Fibroblast of skin of scalp (primary cell): ENCODE measurements around the gene DAPK1.

ENCODE experiments used
- DNase-seq: peaks from one replicate; pipeline ENCODE4 v3.0.0-alpha.2; 2013

The DAPK1 gene

DNA sequence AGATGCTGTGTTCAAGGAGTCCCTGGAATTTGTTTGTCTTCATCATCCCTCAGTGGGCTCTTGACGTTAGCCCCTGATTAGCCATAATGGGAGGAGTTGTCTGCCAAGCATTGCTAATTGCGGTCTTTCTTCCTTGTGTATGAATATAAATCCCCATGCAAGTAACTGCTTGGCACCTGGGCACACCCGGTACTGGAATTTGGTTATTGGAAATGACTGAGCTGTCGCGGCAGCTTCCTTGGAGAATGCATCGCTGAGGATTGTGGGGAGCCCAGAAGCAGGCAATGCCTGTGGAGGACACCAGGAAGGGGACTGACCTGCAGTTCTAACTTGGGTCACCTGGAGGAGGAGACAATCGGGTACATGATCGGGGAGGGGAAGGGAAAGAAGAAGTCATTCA, 174.9 kb downstream of the DAPK1 start:
- no peak for DNase-seq

DNA sequence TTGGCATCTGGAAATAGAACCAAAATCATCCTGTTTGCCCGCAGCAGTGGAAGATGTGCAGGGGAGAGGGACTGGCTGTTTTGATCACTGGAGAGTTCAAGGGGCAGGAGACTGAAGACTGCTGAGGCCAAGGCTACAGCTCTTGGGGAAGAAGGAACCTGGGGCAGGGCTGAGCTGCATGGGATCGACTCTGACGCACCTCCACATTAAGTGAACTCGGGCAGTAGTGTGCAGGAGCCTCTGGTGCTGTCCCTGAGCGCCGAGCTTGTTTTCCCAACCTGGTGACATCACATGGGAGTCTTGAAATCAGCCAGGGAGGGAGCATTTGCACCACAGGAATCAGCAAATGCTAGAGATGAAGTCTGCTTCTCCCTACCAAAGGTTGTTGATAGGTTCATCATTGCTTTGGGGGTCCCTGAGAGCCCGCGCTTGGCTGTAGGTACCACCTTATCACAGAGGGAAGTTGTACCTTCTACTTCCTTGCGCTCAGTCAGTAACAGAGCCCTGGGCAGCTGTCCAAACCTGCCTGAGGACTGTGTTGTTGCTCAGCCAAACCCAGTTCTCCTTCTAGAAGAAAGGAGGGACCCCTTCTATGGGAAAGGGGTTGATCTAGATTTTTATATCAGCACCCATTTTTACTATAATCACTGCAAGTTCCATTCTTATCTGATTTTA, 175.9 kb downstream of the DAPK1 start:
- no peak for DNase-seq

DNA sequence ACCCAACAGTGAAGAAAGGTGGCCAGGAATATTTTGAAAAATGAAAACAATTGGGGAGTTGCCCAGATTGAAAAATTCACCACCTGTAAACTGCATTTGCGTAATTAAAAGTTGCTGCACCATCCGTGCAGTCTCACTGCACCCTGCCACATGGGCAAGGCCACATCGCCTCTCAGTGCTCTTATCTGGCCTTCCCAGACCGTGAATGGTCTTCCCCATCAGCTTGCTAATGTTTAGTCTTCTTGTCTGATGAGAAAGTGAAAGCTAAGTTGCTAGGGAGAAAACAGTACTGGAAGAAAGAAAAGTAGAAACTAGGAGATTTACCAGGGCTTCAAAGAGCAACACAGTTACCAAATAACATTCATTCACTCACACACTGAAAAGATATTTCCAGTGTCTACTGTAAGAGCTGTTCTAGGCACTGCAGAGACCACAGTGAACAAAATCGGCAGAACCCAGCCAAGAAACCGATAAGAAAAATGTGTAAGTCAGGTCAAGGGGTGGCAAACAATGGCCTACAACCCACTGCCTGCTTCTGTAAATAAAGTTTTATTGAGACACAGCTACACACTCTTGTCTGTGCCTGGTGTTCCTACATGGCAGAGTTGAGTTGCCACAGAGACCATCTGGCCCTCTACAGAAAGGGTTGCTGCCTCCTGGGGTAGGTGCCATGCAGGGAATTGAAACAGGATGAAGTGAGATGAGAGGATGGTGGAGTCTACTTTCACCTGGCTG, 177.1 kb downstream of the DAPK1 start:
- DNase-seq = no peak

DNA sequence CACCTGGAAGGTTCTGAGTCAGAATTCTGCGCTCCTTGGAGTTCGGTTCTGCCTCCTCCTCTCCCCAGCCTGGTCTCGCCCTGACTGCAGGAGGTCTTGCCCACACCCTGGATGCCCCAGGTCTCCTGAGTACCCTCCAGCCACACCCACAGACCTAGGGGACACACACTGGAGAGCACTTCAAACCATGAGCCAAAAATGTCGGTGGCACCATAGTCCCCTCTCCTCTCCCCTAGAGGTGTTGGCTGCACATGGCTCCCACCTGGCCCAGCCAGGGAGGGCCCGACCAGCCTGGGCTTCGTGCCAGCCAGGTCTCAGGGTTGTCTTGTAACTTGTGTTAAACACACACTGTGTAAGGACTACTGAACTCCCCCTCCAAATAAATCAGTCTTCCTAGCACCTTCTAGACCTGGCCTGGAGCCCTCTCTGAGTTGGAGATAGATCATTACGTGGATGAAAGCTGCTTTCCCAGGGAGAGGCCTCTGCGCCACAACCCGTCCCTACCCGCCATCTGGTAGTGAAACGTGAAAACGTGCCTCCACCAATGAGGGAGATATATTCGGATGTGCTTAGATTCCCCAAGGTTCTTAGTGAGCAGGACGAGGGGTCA, 178.3 kb downstream of the DAPK1 start:
- no peak for DNase-seq

DNA sequence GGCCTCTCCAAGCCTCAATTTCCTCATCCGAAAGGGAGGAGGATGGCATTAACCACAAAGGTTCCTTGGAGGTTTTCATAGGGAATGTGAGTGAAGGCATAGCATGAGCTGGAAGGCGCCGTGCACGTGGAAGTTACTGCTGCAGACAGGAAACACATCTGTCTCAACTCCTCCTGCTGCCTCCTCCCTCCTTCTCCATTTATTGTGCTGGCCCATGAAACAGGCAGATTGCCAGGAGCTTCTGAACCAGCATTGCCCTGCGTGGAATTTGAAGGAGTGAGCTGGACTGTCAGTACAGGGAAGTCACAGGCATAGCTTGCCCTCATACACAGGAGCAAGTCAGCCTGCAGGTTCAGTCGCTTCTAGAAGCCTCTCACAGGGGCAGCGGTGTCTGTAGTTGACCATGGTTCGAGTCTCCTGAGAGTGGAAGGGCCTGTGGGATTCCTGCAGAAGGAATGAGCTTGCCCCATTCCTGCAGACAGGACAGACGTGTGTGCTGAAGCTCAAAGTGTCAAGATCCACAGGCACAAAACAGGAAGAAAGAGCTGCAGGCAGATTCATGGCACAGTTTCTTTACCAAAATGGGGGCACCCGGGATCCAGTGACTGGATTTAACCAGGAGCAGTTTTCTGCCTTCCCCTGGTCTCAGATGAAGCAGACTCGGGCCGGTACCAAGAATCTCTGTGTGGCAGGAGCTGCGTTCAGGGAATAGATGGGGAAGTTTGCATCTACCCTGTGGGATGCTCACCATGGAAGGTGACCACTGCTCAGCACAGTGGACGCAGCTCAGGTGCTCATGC, 179.5 kb downstream of the DAPK1 start:
- peak; percentile 4 for DNase-seq

DNA sequence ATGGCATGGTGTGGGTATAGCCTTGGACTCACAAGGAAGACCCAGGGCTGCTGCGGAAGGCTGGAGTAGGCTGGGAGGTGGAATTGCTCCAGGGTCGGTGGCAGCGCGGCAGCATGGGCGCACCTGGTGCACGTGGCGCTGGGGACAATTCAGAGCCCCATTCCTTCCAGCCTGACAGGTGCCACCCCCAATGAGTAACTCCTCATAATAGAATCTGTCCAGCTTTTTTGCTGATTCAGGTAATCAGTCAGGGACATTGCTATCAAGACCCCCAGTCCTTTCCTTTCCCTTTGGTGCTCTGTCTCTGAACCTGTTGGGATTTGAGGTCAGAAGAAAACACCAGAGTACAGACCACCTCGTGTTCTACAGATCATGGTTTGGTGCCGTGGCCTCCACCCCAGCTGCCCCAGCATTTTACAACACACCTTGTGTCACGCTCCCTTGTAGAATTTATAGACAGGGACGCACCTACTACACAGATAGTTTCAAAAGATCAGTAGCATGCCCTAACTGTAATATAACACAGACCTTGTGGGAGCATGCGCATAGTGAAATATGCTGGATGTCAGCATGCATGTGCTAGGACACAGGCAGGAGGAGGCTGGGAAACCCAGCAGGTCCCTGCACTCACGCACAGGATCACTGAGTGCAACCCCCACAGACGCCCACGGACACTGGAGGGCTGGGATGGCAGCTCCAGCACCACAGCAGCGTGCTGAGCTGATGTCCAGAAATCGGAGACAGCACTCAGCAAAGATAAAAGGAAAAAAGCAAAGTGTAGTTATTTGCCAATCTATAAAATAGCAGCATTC, 180.3 kb downstream of the DAPK1 start:
- no peak for DNase-seq

DNA sequence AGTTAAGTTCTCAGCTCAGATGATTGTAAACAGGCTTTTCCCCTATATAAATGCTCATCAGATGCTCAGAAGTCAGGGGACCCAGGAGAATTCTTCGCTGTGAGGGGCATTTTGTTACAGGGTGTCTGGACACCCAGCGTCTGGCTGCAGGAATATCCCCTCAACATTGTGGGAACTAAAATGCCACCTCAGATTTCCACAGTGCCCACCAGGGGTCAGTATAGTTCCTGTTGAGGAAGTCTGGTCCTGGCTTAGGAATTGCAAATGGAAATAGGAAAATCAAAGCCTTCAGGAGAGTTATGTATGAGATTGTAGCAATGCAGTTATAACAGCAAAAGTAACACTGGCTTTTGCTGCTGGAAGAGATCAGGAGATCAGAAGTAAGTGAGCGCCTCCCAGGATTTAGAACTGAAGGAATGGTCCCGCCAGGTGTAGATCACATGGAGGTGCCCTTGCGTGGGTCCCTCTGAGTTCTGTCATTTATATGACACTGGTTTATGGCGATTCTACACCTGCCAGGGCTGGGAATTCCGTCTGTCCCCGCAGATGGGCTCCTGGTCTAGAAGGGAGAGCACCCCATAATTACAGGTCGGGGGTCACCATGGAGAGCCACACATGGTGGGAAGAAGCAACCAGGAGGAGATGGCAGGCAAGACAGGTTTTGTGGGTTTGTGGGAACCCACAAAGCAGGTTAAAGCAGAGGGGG, 181.1 kb downstream of the DAPK1 start:
- DNase-seq = peak; percentile 76

DNA sequence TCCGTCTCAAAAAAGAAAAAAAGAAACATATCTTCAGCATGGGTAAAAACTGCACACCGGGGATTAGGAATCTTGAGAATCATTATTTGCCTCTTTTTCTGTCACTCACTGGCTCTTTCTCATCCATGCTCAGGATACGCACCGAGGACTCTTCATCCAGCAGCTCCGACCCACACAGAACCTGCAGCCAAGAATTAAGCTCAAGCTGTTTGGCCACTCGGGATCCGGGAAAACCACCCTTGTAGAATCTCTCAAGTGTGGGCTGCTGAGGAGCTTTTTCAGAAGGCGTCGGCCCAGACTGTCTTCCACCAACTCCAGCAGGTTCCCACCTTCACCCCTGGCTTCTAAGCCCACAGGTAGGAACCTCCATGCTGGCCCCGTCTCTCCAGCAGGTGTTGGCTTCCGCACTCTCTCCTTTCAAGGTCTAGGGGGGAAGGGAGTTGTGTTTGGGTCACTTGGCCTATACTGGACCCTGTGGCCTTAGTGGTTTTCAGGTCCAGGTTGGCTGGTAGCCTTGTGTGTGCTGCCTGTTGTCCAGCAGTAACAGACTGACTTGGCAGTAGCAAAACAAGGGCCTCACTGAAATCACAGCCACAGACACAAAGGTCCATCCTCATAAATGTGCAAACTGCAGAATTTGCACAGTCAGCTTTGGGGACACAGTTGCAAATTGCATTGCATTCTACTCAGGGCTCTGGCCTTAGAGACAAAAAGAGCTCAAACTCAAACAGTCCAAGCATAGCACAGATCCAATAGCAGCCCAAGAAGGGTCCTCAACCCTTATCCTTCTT, 183.8 kb downstream of the DAPK1 start:
- no peak for DNase-seq

DNA sequence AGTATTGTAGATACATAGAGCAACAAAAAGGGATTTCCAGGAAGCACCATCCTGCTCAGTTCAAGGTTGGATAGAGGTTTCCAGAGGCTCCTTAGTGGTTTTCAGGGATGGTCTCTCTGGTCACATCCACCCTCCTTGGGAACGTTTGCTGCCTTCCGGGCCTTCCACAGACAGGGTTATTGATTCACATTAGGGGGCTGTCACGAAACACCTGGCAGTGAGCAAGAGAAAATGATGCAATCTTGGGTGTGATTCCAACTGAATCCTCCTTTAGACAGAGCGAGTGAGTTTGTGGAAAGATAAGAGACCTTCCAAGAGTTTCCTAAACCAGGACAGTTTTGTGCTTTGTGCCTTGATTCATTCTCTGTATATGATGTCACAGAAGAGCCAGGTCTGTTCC, 184.4 kb downstream of the DAPK1 start:
- DNase-seq = no peak

DNA sequence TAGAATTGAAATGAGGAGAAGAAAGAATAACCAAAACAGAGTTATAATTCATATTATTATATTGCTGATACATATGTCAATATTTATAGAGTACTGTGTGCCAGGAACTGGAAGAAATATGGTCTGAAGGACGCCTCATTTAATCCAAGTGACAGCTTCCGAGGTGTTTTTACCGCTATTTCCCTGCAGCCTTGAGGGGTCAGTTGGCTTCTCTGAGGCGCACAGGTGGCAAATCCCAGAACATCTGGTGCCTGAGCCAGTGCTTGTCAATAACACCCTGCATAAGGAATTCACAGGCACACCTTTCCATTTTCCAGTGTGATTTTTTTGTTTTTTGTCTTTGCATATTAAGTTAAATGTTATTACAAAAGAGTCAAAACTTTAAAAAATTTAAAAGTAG, 185.0 kb downstream of the DAPK1 start:
- DNase-seq = no peak

DNA sequence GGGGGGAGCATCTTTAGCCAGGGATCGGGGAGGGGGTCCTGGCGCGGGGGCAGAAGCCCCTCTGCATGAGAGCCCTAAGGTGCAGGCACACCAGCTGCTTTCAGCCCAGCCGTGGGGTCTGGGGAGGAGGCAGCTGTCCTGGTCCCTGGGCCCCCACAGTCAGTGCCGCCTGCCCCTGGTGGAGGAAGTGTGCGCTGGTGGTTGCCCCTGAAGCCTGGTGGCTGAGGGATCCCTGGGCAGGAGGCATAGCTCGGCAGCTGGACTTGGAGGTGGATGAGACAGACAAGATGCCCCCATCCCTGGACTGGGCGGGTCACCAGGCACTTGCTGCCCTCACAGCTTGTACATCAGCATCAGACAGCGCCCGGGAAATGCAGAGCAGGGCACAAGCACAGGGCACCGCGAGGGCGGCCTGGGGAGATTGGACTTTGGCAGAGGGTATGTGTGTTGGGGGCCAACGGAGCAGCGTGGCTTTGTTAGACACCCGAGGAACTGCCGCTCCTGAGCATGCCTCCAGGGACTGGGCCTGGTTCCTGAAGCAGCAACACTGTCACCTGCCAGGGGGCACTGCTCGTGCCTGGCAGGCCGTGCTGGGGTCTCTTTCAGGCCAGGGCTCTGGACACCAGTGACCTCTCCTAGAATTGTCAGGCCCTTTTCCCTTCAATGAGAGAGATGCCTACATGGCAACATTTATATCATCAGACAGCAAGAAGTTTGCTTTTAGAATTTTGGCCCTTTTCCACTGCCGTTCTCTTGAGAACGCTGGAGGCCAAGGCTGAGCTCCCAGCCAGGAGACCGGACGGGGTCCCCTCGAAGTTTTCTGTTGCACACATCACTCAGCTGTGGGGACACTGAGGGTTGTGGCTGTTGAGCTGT, 186.3 kb downstream of the DAPK1 start:
- no peak for DNase-seq

DNA sequence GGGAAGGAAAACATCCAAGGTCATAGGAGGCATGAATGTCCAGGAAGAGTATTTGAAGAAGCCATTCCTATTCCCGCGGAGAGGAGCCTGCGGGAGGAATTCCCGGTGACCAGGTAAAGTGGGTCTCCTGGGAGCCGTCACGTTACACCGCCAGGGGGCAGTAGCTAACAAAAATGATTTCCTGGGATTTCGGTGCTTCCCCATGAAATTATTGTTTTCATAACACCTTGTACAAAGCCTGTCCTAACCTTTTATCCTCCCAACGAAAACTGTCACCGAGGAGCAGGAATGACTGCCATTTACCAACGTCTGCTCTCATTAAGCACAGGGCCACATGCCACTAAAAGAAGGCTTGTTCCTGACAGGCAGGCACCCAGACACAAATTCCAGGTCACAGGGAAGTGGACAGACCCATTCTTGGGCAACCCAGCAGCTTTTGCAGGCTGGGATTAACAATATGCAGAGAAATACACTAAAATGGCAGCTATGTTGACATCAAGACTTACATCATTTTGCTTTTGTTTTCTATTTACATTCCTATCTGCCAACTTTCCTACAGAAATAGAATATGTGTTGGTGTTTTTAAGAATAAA, 187.1 kb downstream of the DAPK1 start:
- peak; percentile 18 for DNase-seq

DNA sequence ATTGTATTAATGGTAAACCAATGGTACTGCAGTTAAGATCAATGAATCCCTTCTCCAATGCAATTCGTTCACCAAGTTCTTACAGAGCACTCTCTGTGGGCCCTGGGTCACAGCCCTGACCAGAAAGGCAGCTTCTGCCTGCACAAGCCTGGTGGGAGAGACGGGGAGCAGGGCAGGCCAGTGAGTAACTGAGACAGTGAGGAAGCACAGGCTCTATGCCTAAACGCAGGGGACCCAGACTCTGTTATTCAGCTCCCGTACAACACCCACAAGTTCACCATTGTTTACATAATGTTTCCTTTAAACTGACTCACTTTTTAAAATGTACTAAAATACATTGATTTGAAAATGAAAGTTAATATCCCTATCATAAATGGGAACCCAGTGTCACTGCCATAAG, 187.8 kb downstream of the DAPK1 start:
- DNase-seq = no peak

DNA sequence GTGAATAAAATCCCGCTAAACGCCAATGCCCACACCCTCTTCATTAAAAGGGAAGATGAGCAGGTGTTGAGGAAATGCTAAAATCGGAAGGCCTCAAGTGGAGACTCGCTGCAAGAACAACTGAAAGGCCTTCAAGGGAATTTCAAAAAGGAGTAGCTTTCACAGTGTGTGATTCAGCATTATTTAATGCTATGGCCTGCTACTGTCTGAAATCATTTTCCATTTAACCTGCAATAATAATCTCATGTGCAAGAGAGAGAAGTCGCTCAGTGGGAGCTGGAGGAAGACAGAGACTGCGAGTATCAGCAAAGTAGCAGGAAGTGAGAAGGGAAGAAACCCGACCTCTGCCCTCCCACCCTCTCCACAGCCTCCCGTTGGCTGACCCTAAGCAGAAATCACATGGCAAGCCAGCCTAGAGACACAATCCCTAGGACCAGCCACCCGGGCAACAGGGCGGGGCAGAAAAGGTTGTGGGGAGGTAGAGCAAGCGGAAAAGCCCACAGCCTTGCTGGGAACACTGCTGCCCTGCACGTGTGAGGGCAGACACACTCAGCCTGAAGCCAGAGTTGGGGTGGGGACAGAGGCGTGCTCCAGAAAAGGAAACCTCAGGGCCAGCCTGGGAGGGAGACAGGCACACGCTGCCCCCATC, 188.3 kb downstream of the DAPK1 start:
- no peak for DNase-seq

DNA sequence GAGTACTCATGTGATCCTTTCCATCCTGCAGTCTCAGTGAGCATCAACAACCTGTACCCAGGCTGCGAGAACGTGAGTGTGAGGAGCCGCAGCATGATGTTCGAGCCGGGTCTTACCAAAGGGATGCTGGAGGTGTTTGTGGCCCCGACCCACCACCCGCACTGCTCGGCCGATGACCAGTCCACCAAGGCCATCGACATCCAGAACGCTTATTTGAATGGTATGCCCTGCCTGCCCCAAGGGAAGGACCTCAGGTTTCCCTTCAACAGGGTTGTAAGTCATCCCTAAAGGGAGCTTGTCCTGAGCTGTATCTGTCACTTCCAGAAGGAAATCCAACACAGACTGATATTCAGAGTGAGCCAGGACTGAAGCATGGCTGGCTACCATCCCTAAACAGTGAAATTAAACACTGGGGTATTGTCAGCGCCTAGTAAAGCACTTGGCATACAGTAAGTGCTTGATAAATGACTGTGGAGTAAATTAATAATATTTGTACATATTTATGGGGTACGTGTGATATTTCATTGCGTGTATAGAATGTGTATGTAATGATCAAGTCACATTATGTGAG, 188.9 kb downstream of the DAPK1 start:
- DNase-seq = no peak

DNA sequence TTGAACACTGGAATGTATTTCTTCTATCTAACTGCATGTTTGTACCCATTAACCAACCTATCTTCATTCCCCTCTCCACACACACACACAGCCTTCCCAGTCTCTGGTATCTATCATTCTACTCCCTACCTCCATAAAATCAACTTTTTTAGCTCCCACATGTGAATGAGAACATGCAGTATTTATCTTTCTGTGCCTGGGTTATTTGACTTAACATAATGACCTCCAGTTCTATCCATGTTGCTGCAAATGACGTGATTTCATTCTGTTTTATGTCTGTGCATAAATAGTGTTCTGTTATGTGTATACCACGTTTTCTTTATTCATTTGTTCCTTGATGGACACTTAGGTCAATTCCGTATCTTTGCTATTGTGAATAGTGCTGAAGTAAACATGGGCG, 189.5 kb downstream of the DAPK1 start:
- DNase-seq = no peak

DNA sequence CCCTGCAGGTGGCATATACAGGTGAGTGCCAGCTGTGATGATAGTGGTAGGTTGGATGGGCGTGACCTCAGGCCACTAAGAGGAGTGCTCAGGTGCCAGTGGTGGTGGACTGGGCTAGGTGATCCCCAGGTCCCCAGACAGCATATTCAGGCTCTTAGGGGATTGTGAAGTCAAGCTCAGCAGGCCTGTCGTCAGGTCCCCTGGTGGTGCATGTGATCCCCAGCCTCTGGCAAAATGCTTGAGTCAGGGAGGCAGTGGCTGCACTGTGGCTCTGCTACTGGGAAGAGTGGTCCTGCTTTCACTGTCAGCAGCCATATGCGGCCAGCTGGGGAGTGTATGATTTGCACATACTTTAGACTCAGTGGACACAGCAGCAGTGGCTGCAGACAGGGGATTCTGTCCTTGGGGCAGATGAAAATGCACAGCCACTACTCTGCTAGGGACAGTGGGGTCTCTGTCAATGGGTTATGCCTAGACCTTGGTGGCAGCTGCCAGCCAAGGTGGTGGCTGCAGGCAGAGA, 196.6 kb downstream of the DAPK1 start:
- no peak for DNase-seq

DNA sequence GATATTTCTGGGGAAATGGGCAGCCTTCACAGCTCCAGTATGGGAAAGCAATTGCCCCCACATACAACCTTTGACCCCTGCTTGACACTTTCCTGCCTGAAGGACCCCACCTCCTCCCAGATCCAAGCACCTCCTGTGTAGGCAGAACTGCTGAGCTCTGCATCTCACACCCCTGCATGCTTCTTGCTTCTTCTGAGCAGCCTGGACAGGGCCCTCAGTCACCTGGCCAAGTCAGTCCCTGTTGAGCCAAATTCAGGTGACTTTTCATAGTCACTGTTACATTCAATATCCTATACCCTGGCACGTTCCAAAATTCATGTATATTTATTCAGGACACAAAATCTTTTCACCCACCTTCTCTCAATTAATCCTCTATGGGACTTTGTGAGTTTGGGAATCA, 197.9 kb downstream of the DAPK1 start:
- DNase-seq = no peak
